H1 (cell line): Measurements from ENCODE around the gene THBS3.

Experiments used
- ASH2L ChIP-seq: fragments of 200-600, 300-600 bp; sonication (generic); IDR thresholded peaks from one replicate; pipeline ENCODE4 v1.7.1; 2017; ENCODE audit warnings: low read length
- GTF2F1 ChIP-seq: IDR thresholded peaks from 2 replicates; pipeline ENCODE4 v1.6.1; 2012; ENCODE audit warnings: low read depth, low read length, improper control_type of control experiment, borderline replicate concordance
- JUN ChIP-seq: IDR thresholded peaks from 2 replicates; pipeline ENCODE4 v1.6.1; 2011; ENCODE audit warnings: low read depth, mild to moderate bottlenecking, improper control_type of control experiment, low read length
- MAFK ChIP-seq: IDR thresholded peaks from 2 replicates; pipeline ENCODE4 v1.6.1; 2012; ENCODE audit warnings: low read depth, mild to moderate bottlenecking, improper control_type of control experiment, low read length
- NRF1 ChIP-seq: IDR thresholded peaks from 2 replicates; pipeline ENCODE4 v1.6.1; 2011; ENCODE audit warnings: mild to moderate bottlenecking, low read depth, low read length, improper control_type of control experiment
- POLR2AphosphoS5 ChIP-seq: IDR thresholded peaks from 2 replicates; pipeline ENCODE4 v1.6.1; 2011; ENCODE audit warnings: low read depth, low read length
- TF ChIP-seq, protein P1 (sequence below), 3 experiments: IDR thresholded peaks; 1 replicate in 2 of 3; 2 replicates in 1 of 3; pipeline versions ENCODE4 v1.5.1 to v1.6.1; 2011; ENCODE audit warnings: low read length in 3 of 3, mild to moderate bottlenecking in 3 of 3, inconsistent platforms in 2 of 3, low read depth in 1 of 3, moderate library complexity in 1 of 3; ENCODE audit not compliant: insufficient read depth in 1 of 3; ENCODE audit errors: control extremely low read depth in 1 of 3

- TF ChIP-seq NRF1 (no peak), GTF2F1 (no peak), JUN (no peak), POLR2AphosphoS5 (no peak), MAFK (no peak), ASH2L (no peak)
- TF ChIP-seq, protein P1, sequence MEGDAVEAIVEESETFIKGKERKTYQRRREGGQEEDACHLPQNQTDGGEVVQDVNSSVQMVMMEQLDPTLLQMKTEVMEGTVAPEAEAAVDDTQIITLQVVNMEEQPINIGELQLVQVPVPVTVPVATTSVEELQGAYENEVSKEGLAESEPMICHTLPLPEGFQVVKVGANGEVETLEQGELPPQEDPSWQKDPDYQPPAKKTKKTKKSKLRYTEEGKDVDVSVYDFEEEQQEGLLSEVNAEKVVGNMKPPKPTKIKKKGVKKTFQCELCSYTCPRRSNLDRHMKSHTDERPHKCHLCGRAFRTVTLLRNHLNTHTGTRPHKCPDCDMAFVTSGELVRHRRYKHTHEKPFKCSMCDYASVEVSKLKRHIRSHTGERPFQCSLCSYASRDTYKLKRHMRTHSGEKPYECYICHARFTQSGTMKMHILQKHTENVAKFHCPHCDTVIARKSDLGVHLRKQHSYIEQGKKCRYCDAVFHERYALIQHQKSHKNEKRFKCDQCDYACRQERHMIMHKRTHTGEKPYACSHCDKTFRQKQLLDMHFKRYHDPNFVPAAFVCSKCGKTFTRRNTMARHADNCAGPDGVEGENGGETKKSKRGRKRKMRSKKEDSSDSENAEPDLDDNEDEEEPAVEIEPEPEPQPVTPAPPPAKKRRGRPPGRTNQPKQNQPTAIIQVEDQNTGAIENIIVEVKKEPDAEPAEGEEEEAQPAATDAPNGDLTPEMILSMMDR (IDR thresholded peaks at IDR 0.05; ENCODE audit: control extremely low read depth in 1 of 3, insufficient read depth in 1 of 3, low read depth in 1 of 3, low read length in 3 of 3) = no peak
These were observed 26.2 kb downstream of the THBS3 start for GRCh38 chr1:155181371-155182051.
